ENCODE results near the gene AEN.

AEN gene

DNA sequence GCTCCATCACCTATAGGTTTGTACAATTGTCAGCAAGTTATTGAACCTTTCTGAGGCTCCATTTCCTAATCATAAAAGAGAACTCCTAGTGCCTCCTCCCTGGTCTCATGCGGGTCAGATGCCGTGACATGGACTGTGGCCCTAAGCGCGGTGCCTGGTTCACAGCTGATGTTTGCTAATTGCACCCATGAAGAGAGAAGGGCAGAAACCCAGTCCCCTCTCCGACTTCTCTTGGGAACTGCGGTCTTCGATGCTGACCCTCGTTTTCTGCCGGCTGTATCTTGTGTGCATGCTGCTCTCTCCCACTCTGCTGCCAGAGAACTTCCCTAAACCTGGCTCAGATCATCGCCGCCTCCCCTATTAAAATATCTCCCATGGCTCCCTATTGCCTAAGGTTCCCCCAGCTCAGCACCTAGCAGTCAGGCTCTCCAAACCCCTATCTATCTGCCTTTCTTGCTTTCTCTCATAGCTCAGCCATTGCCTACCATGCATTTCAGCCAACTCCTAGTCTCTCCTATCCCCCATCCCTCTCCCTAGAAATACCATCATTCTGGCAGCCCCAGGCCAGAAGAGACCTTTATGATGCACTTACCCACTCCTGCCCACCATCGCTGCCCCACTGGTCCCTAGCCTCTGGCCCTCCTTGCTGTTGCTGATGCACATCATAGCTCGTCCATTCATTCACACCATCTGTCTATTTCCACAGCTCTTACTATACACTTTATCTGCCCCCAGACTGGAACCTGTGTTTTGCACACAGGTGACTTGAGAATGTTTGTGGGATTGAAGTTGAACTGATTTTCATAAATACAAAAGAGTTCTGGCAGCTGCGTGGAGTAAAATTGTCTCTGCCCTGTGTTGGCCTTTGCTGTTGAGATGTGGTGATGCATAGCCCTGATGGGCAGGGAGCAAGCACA is 24.3 kb downstream of the AEN start:
- no peak overlapping the region for H3K27ac ChIP-seq
- TF ChIP-seq, protein P1, sequence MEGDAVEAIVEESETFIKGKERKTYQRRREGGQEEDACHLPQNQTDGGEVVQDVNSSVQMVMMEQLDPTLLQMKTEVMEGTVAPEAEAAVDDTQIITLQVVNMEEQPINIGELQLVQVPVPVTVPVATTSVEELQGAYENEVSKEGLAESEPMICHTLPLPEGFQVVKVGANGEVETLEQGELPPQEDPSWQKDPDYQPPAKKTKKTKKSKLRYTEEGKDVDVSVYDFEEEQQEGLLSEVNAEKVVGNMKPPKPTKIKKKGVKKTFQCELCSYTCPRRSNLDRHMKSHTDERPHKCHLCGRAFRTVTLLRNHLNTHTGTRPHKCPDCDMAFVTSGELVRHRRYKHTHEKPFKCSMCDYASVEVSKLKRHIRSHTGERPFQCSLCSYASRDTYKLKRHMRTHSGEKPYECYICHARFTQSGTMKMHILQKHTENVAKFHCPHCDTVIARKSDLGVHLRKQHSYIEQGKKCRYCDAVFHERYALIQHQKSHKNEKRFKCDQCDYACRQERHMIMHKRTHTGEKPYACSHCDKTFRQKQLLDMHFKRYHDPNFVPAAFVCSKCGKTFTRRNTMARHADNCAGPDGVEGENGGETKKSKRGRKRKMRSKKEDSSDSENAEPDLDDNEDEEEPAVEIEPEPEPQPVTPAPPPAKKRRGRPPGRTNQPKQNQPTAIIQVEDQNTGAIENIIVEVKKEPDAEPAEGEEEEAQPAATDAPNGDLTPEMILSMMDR (conservative IDR thresholded peaks at IDR 0.05): no peak

DNA sequence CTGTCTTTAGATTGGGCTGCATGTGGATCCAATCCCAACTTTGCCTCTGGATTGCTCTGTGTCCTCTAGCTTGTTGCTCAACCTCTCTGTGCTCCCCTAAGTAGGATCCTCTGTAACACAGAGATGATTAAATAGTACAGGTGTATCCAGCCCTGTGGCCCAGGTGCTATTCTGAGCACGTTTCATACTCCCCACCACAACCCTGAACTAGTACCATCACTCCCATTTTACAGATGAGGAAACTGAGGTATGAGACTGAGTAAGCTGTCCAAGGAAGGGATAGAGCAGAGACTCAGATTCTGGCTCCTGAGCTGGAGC is 24.9 kb downstream of the AEN start:
- H3K27ac ChIP-seq: no peak overlapping the region
- TF ChIP-seq, protein P1 (conservative IDR thresholded peaks at IDR 0.05): no peak

DNA sequence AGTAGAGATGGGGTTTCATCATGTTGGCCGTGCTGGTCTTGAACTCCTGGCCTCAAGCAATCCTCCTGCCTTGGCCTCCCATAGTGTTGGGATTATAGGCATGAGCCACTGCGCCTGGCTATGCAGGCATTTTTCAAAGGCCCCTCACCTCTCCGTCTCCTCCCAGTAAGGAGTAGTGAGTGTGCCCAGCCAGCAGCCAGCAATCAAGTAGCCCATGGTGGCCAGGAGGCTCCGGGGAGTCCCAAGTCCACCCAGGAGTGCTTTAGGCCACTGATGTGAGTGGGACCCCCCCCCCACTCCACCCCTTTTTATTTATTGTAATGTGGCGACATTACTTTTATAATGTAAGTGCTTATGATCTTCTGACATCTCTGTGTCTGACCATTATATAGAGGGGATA is 25.8 kb downstream of the AEN start:
- peak overlapping the region; percentile 32; the same call in 1 of the 2 replicates for H3K27ac ChIP-seq
- TF ChIP-seq, protein P1 (conservative IDR thresholded peaks at IDR 0.05): no peak

DNA sequence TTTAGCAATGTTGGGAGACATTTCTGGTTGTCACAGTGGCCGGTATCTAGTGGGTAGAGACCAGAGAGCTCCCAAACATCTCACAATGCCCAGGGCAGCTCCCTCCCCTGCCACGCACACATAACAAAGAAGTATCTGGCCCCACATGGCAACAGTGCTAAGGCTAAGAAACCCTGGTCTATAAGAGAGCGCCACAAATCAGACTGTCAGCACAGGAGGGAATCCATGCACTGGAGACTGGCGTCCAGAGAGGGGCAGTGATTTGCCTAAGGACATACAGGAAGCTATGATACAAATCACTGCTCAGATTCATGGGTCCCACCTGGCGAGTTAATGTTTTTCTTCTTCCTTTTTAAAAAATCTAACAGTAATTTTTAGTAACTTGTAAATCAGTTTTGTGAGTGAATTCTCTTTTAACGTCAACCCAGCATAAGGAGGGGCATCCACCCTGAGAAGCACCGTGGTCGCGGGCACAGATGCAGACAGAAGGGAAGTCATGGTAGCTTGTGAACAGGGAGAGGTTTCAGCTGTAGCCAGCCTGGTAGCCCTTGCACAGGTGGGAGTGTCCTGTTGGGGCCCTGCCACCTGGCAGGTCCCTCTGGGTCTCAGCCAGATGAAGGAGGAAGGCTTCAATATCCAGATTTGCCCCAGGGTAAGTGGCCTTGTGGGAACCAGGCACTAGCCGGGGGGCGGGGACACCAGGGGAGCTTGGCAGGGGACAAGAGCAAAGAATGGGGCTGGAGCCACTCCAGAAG is 26.4 kb downstream of the AEN start:
- TF ChIP-seq, protein P1 (conservative IDR thresholded peaks at IDR 0.05): no peak
- H3K27ac ChIP-seq: peak overlapping the region; percentile 32; the same call in 1 of the 2 replicates

DNA sequence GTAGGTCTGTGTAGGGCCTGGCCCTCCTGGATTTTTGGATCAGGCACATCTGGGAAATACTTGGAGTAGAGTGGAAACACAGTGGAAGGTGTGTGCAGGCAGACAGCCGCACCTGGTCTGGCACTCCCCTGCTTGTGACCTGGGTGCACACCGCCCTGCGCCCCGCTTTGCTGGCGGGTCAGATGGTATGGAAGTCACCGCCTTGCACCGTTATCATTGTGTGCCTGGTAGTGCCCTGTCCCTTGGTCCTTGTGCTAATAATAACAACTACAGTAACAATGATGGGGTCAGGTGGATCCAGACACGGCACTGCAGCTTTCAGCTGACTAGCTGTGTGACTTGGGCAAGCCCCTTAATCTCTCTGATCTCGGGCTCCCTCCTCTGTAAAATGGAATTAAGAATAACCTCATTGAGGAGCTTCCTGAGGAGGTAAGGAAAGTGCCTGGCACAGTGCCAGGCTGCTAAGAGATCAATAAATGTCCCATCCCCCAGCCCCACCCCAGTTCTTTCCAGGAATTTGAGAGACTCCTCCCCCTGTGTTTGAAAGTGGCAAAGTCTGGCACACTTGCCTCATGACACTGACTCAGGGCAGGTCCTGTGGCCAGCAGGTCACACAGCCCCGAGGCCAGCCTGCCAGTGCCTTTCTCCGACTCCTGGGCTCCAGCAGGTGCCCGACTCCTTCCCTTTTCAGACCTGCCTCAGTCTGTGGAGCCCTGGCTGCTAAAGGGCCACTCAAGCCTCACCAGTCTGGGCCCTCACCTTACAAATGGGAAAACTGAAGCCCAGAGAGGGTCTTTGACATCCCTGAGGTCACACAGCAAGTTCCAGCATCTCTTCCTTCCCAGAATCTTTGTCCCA is 27.4 kb downstream of the AEN start:
- no peak overlapping the region for H3K27ac ChIP-seq
- TF ChIP-seq, protein P1 (conservative IDR thresholded peaks at IDR 0.05): no peak

DNA sequence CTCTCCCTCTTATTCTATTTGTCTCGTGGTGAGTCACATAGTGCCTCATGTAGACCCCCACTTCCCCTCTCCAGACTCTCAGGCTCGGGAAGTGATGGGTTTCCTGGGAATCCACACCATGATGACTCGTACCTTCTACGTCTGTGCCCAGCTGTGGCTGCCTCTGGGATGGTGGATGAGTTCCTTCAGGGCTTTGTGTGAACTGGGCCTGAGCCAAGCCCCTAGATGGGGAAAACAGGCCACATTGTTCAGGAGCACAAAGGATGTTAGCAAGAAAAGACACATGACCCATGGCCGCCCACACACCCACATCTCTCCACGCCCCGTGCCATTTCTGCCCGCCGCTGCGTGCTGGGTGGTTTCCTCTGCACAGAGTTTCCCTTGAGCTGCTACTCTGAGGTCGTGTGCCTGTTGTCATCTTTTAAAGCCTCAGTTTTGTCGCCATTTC is 28.2 kb downstream of the AEN start:
- TF ChIP-seq, protein P1 (conservative IDR thresholded peaks at IDR 0.05): no peak
- no peak overlapping the region for H3K27ac ChIP-seq

All from VCaP (cell line).